T-helper 2 cell treated with Interferon-gamma antibody and Interleukin-4, amounts not matched to agents 5 μg/mL and 100 μg/mL, for 36 hours (primary cell): Measurements from ENCODE around the gene PTPRD.
"Not testable (repeated sequence)": the region's sequence is repeated elsewhere in the genome, so short reads cannot be mapped to it uniquely, and the experiment has no call there.

Source experiments
- DNase-seq: peaks from one replicate; pipeline ENCODE4 v3.0.0; 2021; ENCODE audit warnings: low spot score
- H3K27ac Mint-ChIP-seq: one replicate; pipeline ENCODE4 v1.8.0; 2021; ENCODE audit warnings: mild to moderate bottlenecking, mixed read lengths
- H3K27me3 Mint-ChIP-seq: one replicate; pipeline ENCODE4 v1.8.0; 2021; ENCODE audit warnings: low read depth, mixed read lengths
- H3K36me3 Mint-ChIP-seq: one replicate; pipeline ENCODE4 v1.8.0; 2021; ENCODE audit warnings: low read depth, mixed read lengths
- H3K4me1 Mint-ChIP-seq: one replicate; pipeline ENCODE4 v1.8.0; 2021; ENCODE audit warnings: low read depth, mixed read lengths
- H3K4me3 Mint-ChIP-seq: one replicate; pipeline ENCODE4 v1.8.0; 2022; ENCODE audit warnings: mild to moderate bottlenecking, moderate library complexity, mixed read lengths
- H3K9me3 Mint-ChIP-seq: one replicate; pipeline ENCODE4 v1.8.0; 2021; ENCODE audit warnings: mixed read lengths

The PTPRD gene

GRCh38 chr9:8717146-8717545 lies 1895.7 kb downstream of the PTPRD start:
- Mint-ChIP-seq H3K27me3 (no peaks in the 10 kb centered on the region), H3K9me3 (no peaks in the 10 kb centered on the region), H3K36me3 (no peaks in the 10 kb centered on the region), H3K4me3 (no peak overlapping the region), H3K27ac (no peak overlapping the region), H3K4me1 (peaks cover 8% of the 10 kb centered on the region)
- DNase-seq, result no peak

GRCh38 chr9:8715788-8716187 lies 1897.0 kb downstream of the PTPRD start:
- peaks cover 8% of the 10 kb centered on the region for H3K4me1 Mint-ChIP-seq
- no peak overlapping the region for H3K4me3 Mint-ChIP-seq
- no peaks in the 10 kb centered on the region for H3K36me3 Mint-ChIP-seq
- no peak overlapping the region for H3K27ac Mint-ChIP-seq
- no peaks in the 10 kb centered on the region for H3K27me3 Mint-ChIP-seq
- no peak for DNase-seq
- H3K9me3 Mint-ChIP-seq, result no peaks in the 10 kb centered on the region

- Mint-ChIP-seq H3K4me3 (no peak overlapping the region), H3K36me3 (no peaks in the 10 kb centered on the region), H3K27ac (no peak overlapping the region), H3K27me3 (no peaks in the 10 kb centered on the region), H3K4me1 (no peaks in the 10 kb centered on the region), H3K9me3 (no peaks in the 10 kb centered on the region)
- DNase-seq, result no peak
Measured at GRCh38 chr9:8713811-8714165, 1899.0 kb downstream of the PTPRD start.

GRCh38 chr9:8713149-8713810 lies 1899.5 kb downstream of the PTPRD start:
- Mint-ChIP-seq H3K4me1 (no peaks in the 10 kb centered on the region), H3K4me3 (no peak overlapping the region), H3K36me3 (no peaks in the 10 kb centered on the region), H3K9me3 (no peaks in the 10 kb centered on the region), H3K27ac (no peak overlapping the region), H3K27me3 (no peaks in the 10 kb centered on the region)
- DNase-seq, result no peak

- H3K27me3 Mint-ChIP-seq, result no peaks in the 10 kb centered on the region
- H3K4me1 Mint-ChIP-seq, result no peaks in the 10 kb centered on the region
- H3K27ac Mint-ChIP-seq, result no peak overlapping the region
- H3K4me3 Mint-ChIP-seq, result no peak overlapping the region
- H3K9me3 Mint-ChIP-seq, result no peaks in the 10 kb centered on the region
- DNase-seq, result no peak
- H3K36me3 Mint-ChIP-seq, result no peaks in the 10 kb centered on the region
Measured at GRCh38 chr9:8709731-8710130, 1903.1 kb downstream of the PTPRD start.

- no peak for DNase-seq
- H3K27me3 Mint-ChIP-seq, result no peaks in the 10 kb centered on the region
- H3K9me3 Mint-ChIP-seq, result no peaks in the 10 kb centered on the region
- no peaks in the 10 kb centered on the region for H3K36me3 Mint-ChIP-seq
- no peak overlapping the region for H3K27ac Mint-ChIP-seq
- H3K4me1 Mint-ChIP-seq, result no peaks in the 10 kb centered on the region
- H3K4me3 Mint-ChIP-seq, result no peak overlapping the region
Measured at GRCh38 chr9:8708728-8709127, 1904.1 kb downstream of the PTPRD start.

GRCh38 chr9:8706998-8707397 lies 1905.8 kb downstream of the PTPRD start:
- DNase-seq, result no peak
- H3K36me3 Mint-ChIP-seq, result no peaks in the 10 kb centered on the region
- H3K9me3 Mint-ChIP-seq, result no peaks in the 10 kb centered on the region
- no peaks in the 10 kb centered on the region for H3K4me1 Mint-ChIP-seq
- no peaks in the 10 kb centered on the region for H3K27me3 Mint-ChIP-seq
- H3K4me3 Mint-ChIP-seq, result no peak overlapping the region
- H3K27ac Mint-ChIP-seq, result no peak overlapping the region

- Mint-ChIP-seq H3K27ac (no peak overlapping the region), H3K4me3 (no peak overlapping the region), H3K36me3 (no peaks in the 10 kb centered on the region), H3K4me1 (no peaks in the 10 kb centered on the region), H3K9me3 (no peaks in the 10 kb centered on the region), H3K27me3 (no peaks in the 10 kb centered on the region)
- no peak for DNase-seq
Measured at GRCh38 chr9:8706531-8706930, 1906.3 kb downstream of the PTPRD start.

- Mint-ChIP-seq H3K4me3 (no peak overlapping the region), H3K4me1 (no peaks in the 10 kb centered on the region), H3K9me3 (no peaks in the 10 kb centered on the region), H3K27me3 (no peaks in the 10 kb centered on the region), H3K36me3 (no peaks in the 10 kb centered on the region), H3K27ac (no peak overlapping the region)
- no peak for DNase-seq
Measured at GRCh38 chr9:8705861-8706260, 1906.9 kb downstream of the PTPRD start.

GRCh38 chr9:8703904-8704303 lies 1908.9 kb downstream of the PTPRD start:
- DNase-seq, result no peak
- Mint-ChIP-seq H3K4me1 (no peaks in the 10 kb centered on the region), H3K4me3 (no peak overlapping the region), H3K27me3 (no peaks in the 10 kb centered on the region), H3K9me3 (no peaks in the 10 kb centered on the region), H3K36me3 (no peaks in the 10 kb centered on the region), H3K27ac (no peak overlapping the region)

GRCh38 chr9:8701904-8702303 lies 1910.9 kb downstream of the PTPRD start:
- Mint-ChIP-seq H3K9me3 (no peaks in the 10 kb centered on the region), H3K4me3 (no peak overlapping the region), H3K27ac (no peak overlapping the region), H3K27me3 (no peaks in the 10 kb centered on the region), H3K36me3 (no peaks in the 10 kb centered on the region), H3K4me1 (no peaks in the 10 kb centered on the region)
- DNase-seq, result no peak

GRCh38 chr9:8697565-8697964 lies 1915.2 kb downstream of the PTPRD start:
- DNase-seq, H3K9me3 Mint-ChIP-seq, H3K27ac Mint-ChIP-seq, H3K27me3 Mint-ChIP-seq, H3K4me1 Mint-ChIP-seq, H3K4me3 Mint-ChIP-seq, H3K36me3 Mint-ChIP-seq: not testable (repeated sequence)

GRCh38 chr9:8696516-8696915 lies 1916.3 kb downstream of the PTPRD start:
- Mint-ChIP-seq H3K9me3 (no peaks in the 10 kb centered on the region), H3K4me1 (no peaks in the 10 kb centered on the region), H3K27ac (no peak overlapping the region), H3K36me3 (no peaks in the 10 kb centered on the region), H3K27me3 (no peaks in the 10 kb centered on the region), H3K4me3 (no peak overlapping the region)
- no peak for DNase-seq

- Mint-ChIP-seq H3K4me1 (no peaks in the 10 kb centered on the region), H3K36me3 (no peaks in the 10 kb centered on the region), H3K9me3 (no peaks in the 10 kb centered on the region), H3K27ac (no peak overlapping the region), H3K4me3 (no peak overlapping the region), H3K27me3 (no peaks in the 10 kb centered on the region)
- no peak for DNase-seq
Measured at GRCh38 chr9:8694983-8695588, 1917.7 kb downstream of the PTPRD start.

GRCh38 chr9:8693464-8693863 lies 1919.3 kb downstream of the PTPRD start:
- no peaks in the 10 kb centered on the region for H3K4me1 Mint-ChIP-seq
- no peaks in the 10 kb centered on the region for H3K27me3 Mint-ChIP-seq
- peaks cover 3% of the 10 kb centered on the region for H3K9me3 Mint-ChIP-seq
- H3K36me3 Mint-ChIP-seq, result no peaks in the 10 kb centered on the region
- DNase-seq, result no peak
- no peak overlapping the region for H3K4me3 Mint-ChIP-seq
- H3K27ac Mint-ChIP-seq, result no peak overlapping the region
